Brain microvascular endothelial cell (primary cell): ENCODE results near the gene MALAT1.
"Not testable (repeated sequence)": the region's sequence is repeated elsewhere in the genome, so short reads cannot be mapped to it uniquely, and the experiment has no call there.

Experiments used
- DNase-seq: peaks from one replicate; pipeline ENCODE4 v3.0.0-alpha.2; 2020
- H3K27ac ChIP-seq: fragments of 250-450 bp; sonication (Bioruptor Pico); 2 replicates; pipeline ENCODE4 v1.5.1; 2020; ENCODE audit warnings: mild to moderate bottlenecking, moderate library complexity
- H3K27me3 ChIP-seq: fragments of 250-450 bp; sonication (Bioruptor Pico); replicated peaks from 2 replicates; pipeline ENCODE4 v1.5.1; 2020; ENCODE audit warnings: mild to moderate bottlenecking
- H3K36me3 ChIP-seq: fragments of 250-450 bp; sonication (Bioruptor Pico); replicated peaks from 2 replicates; pipeline ENCODE4 v1.5.1; 2020; ENCODE audit warnings: mild to moderate bottlenecking
- H3K4me3 ChIP-seq: 2 replicates; pipeline ENCODE4 v1.5.1; 2011; ENCODE audit warnings: low read depth, mild to moderate bottlenecking, control low read depth, low read length, moderate library complexity
- in situ Hi-C: cut with HindIII; loops from 2 replicates; pipeline ENCODE4 v1.10.0; 2017; ENCODE audit warnings: low sequenced_read_pairs, low pct_ligation_motif_present
- TF ChIP-seq, protein P1 (sequence below): IDR thresholded peaks from 2 replicates; pipeline ENCODE4 v1.5.1; 2011; ENCODE audit warnings: low read depth, mild to moderate bottlenecking, moderate library complexity, low read length, control low read depth, inconsistent platforms; ENCODE audit errors: missing control alignments

MALAT1 gene

DNA sequence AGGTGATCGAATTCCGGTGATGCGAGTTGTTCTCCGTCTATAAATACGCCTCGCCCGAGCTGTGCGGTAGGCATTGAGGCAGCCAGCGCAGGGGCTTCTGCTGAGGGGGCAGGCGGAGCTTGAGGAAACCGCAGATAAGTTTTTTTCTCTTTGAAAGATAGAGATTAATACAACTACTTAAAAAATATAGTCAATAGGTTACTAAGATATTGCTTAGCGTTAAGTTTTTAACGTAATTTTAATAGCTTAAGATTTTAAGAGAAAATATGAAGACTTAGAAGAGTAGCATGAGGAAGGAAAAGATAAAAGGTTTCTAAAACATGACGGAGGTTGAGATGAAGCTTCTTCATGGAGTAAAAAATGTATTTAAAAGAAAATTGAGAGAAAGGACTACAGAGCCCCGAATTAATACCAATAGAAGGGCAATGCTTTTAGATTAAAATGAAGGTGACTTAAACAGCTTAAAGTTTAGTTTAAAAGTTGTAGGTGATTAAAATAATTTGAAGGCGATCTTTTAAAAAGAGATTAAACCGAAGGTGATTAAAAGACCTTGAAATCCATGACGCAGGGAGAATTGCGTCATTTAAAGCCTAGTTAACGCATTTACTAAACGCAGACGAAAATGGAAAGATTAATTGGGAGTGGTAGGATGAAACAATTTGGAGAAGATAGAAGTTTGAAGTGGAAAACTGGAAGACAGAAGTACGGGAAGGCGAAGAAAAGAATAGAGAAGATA lies at the start of gene MALAT1:
TSS of gene MALAT1 (plus strand) at position 69 of the 736 bp plus-strand sequence.
- Histone ChIP-seq H3K4me3 (peak within 1 kb of the TSS; percentile 99), H3K27me3 (no peaks in the 10 kb centered on the region), H3K36me3 (peaks cover 48% of the 10 kb centered on the region), H3K27ac (peak within 1 kb of the TSS; percentile 93)
- TF ChIP-seq, protein P1, sequence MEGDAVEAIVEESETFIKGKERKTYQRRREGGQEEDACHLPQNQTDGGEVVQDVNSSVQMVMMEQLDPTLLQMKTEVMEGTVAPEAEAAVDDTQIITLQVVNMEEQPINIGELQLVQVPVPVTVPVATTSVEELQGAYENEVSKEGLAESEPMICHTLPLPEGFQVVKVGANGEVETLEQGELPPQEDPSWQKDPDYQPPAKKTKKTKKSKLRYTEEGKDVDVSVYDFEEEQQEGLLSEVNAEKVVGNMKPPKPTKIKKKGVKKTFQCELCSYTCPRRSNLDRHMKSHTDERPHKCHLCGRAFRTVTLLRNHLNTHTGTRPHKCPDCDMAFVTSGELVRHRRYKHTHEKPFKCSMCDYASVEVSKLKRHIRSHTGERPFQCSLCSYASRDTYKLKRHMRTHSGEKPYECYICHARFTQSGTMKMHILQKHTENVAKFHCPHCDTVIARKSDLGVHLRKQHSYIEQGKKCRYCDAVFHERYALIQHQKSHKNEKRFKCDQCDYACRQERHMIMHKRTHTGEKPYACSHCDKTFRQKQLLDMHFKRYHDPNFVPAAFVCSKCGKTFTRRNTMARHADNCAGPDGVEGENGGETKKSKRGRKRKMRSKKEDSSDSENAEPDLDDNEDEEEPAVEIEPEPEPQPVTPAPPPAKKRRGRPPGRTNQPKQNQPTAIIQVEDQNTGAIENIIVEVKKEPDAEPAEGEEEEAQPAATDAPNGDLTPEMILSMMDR = no peak
- in situ Hi-C loops = loop anchor here (5.0 kb wide), 1 partner anchor 77 kb away; the partner anchor contains the start of gene NEAT1
- DNase-seq = peak; percentile 91

GRCh38 chr11:65451301-65451700 lies 47.5 kb upstream of the MALAT1 start:
- DNase-seq, H3K4me3 ChIP-seq, H3K27ac ChIP-seq, H3K36me3 ChIP-seq, H3K27me3 ChIP-seq, in situ Hi-C loops: not testable (repeated sequence)

DNA sequence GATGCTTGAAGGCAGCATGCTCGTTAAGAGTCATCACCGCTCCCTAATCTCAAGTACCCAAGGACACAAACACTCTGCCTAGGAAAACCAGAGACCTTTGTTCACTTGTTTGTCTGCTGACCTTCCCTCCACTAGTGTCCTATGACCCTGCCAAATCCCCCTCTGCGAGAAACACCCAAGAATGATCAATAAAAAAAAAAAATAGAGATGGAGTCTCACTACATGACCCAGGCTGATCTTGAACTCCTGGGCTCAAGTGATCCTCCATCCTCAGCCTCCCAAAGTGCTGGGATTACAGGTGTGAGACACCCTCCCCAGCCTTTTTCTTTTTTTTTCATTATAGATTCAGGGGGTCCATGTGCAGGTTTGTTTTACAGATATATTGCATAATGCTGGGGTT lies 46.6 kb upstream of the MALAT1 start:
- H3K4me3 ChIP-seq, H3K27me3 ChIP-seq, DNase-seq, H3K36me3 ChIP-seq, H3K27ac ChIP-seq, in situ Hi-C loops: not testable (repeated sequence)

- Histone ChIP-seq H3K27me3 (no peaks in the 10 kb centered on the region), H3K27ac (peak overlapping the region; percentile 81)
- DNase-seq = peak; percentile 60
Observed at GRCh38 chr11:65452806-65453490, 45.9 kb upstream of the MALAT1 start.

DNA sequence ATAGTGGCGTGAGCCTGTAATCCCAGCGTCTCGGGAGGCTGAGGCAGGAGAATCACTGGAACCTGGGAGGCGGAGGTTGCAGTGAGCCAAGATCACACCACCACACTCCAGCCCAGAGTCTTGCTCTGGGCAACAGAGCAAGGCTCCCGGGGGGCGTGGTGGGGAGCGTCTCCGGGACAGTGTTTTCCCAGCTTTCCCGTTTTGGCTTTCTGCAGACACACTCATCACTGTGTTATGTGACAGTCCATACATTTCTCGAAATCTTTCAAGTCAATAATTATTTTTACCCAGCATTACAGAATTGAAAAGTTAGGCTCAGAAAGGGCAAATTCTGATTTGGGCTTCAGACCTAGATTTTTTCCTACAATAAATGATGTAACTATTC lies 44.5 kb upstream of the MALAT1 start:
- in situ Hi-C loops = no loop called here
- Histone ChIP-seq H3K27ac (peak overlapping the region; percentile 81), H3K36me3 (no peaks in the 10 kb centered on the region), H3K4me3 (peak overlapping the region; percentile 62), H3K27me3 (no peaks in the 10 kb centered on the region)
- TF ChIP-seq, protein P1 = no peak
- DNase-seq = peak; percentile 37

More at GRCh38 chr11:65452806-65453490, 45.9 kb upstream of the MALAT1 start:
- in situ Hi-C loops = no loop called here
- TF ChIP-seq, protein P1 = no peak
- no peaks in the 10 kb centered on the region for H3K36me3 ChIP-seq
- no peak overlapping the region for H3K4me3 ChIP-seq

DNA sequence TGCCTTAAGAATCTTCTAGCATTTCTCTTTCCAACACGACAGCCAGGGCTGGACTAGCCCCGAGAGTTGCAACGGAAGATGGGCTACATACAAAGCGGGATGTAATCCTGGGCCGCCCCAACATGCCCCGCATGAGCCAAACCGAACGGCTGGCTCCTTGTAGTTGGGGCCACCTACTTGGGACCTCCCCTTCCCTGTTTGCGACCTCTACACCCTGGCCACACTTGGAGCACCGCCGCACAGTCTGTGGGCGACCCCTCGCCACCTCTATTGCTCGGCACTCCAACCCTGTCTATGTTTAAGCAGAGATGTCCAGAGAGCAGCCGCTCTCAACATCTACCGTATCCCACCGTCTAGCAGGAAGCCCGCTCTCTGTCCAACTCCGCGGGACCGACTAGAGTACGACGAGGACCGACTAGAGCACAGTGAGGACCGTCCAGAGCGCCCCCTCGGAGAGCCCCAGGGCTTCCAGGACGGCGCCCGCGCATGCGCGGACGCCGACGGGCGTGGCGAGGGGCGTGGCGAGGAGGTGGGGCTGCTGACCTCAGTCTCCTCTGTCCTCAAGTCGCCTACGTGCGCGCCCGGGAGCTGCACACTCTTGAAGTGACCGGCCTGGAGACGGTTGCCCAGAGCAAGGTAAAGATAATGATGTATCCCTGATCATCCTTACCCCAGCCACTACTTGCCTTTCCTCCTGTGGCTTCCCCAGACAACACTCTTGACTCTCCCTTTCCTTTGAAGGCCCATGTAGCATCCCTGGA lies 44.0 kb upstream of the MALAT1 start:
- Histone ChIP-seq H3K27me3 (no peaks in the 10 kb centered on the region), H3K27ac (peak overlapping the region; percentile 81), H3K36me3 (no peaks in the 10 kb centered on the region), H3K4me3 (peak overlapping the region; percentile 62)
- TF ChIP-seq, protein P1 = peak; percentile 20
- in situ Hi-C loops = no loop called here
- DNase-seq = peak; percentile 72
